Panc1 (cell line): ENCODE measurements around the gene TRMT11. TPM values are rescaled to one million over a fixed set of nuclear protein-coding genes. Genes with fewer than 3 reads are reported as not detected.

Experiments used
- ATAC-seq: fragments of 200-7000 bp; cut with Tn5 transposase; 2 replicates; pipeline ENCODE4 v1.9.1; 2020; ENCODE audit warnings: mild to moderate bottlenecking, moderate library complexity
- BruUV-seq: library from RNA; stranded (reverse); fragments of 400-500 nt; replicated peaks from 2 replicates; lab custom pipeline; 2021; lab: Mats Ljungman, UMichigan
- CTCF ChIA-PET: fragments of 300-600 bp; sonication (Branson Sonifier 250); formaldehyde crosslinking; loops from one replicate; lab custom pipeline; 2022; ENCODE audit warnings: antibody characterized with exemption; lab: Charles Lee
- POLR2A ChIA-PET: fragments of 300-600 bp; sonication (Branson Sonifier 250); formaldehyde crosslinking; loops from one replicate; lab custom pipeline; 2022; ENCODE audit warnings: antibody characterized with exemption; lab: Charles Lee
- DNase-seq: peaks from one replicate; pipeline ENCODE4 v3.0.0-alpha.2; 2010; ENCODE audit warnings: low read depth, low spot score
- H3K27ac ChIP-seq: 2 replicates; pipeline ENCODE4 v1.5.1; 2011; ENCODE audit warnings: mild to moderate bottlenecking, low read length, inconsistent platforms
- H3K27me3 ChIP-seq: fragments of 200-500 bp; sonication (Bioruptor generic); 2 replicates; pipeline ENCODE4 v1.6.0; 2014; ENCODE audit warnings: low read length, inconsistent platforms; ENCODE audit not compliant: control insufficient read depth, insufficient read depth
- H3K36me3 ChIP-seq: fragments of 200-500 bp; sonication (Bioruptor generic); 2 replicates; pipeline ENCODE4 v1.5.1; 2014; ENCODE audit warnings: inconsistent platforms, mild to moderate bottlenecking, low read length, moderate library complexity; ENCODE audit not compliant: control insufficient read depth, insufficient read depth
- H3K4me1 ChIP-seq: 2 replicates; pipeline ENCODE4 v1.5.1; 2011; ENCODE audit warnings: inconsistent platforms, mild to moderate bottlenecking, low read length, moderate library complexity; ENCODE audit not compliant: control insufficient read depth, insufficient read depth
- H3K4me3 ChIP-seq, 2 experiments: 2 replicates each; pipeline ENCODE4 v1.5.1; 2011 to 2012; ENCODE audit warnings: low read depth in 2 of 2, low read length in 2 of 2, mild to moderate bottlenecking in 2 of 2, inconsistent platforms in 1 of 2, moderate library complexity in 1 of 2
- H3K9me3 ChIP-seq: fragments of 200-500 bp; sonication (Bioruptor generic); 2 replicates; pipeline ENCODE4 v1.5.1; 2014; ENCODE audit warnings: low read depth, mild to moderate bottlenecking, inconsistent platforms, low read length, moderate library complexity; ENCODE audit not compliant: control insufficient read depth, insufficient read depth
- CTCF ChIP-seq: fragments of 450-650 bp; IDR thresholded peaks from 2 replicates; pipeline ENCODE4 v1.5.1; 2017; ENCODE audit warnings: mild to moderate bottlenecking
- POLR2AphosphoS5 ChIP-seq: IDR thresholded peaks from 2 replicates; pipeline ENCODE4 v1.6.1; 2012; ENCODE audit warnings: mild to moderate bottlenecking, low read depth, low read length, moderate library complexity
- REST ChIP-seq, 2 experiments: IDR thresholded peaks; 2 replicates each; pipeline ENCODE4 v1.6.1; 2011 to 2012; ENCODE audit warnings: low read depth in 2 of 2, control low read depth in 1 of 2, low read length in 1 of 2, mild to moderate bottlenecking in 1 of 2, moderate library complexity in 1 of 2; ENCODE audit not compliant: insufficient read depth in 1 of 2
- SIN3A ChIP-seq: IDR thresholded peaks from 2 replicates; pipeline ENCODE4 v1.6.1; 2012; ENCODE audit warnings: low read depth, mild to moderate bottlenecking, low read length, moderate library complexity, borderline replicate concordance; ENCODE audit not compliant: insufficient read depth
- TCF7L2 ChIP-seq: IDR thresholded peaks from 2 replicates; pipeline ENCODE4 v1.6.1; 2011; ENCODE audit warnings: mild to moderate bottlenecking, low read depth, low read length, inconsistent platforms
- in situ Hi-C: cut with HindIII; loops from 2 replicates; pipeline ENCODE4 v1.10.0; 2016; ENCODE audit warnings: low sequenced_read_pairs, low pct_unique_long_range_greater_than_20kb
- intact Hi-C: fragments of 100-400 bp; cut with micrococcal nuclease; formaldehyde crosslinking; loops from one replicate; pipeline ENCODE4 v1.10.0; 2022; ENCODE audit not compliant: unreplicated experiment
- total RNA-seq: library from RNA; stranded (reverse); gene quantifications from one replicate; pipeline ENCODE4 v1.2.1, GENCODE V29; 2021; ENCODE audit not compliant: unreplicated experiment

TRMT11 gene
- total RNA-seq, 1 experiment from 2014 or later: 34.3 TPM

DNA sequence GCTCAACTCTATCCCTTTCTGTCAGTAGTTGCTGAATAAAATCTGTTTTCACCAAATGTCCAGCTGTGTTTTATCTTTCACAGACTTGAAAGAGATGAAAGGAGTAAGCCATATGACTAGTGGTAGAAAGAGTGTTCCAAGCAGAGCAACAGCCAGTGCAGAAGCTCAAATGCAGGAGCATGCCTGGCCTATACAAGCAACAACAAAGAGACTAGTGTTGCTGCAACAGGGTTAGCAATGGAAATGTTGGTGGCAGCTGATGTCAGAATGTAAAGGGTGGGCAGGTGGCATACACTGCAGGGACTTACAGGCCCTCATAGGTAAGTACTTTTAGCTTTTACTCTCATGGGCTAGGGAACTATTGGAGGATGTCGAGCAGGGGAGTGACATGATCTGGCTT, 35.0 kb upstream of the TRMT11 start:
- ChIA-PET CTCF (interaction anchor here (1.0 kb wide), 1 partner anchor 63 kb away, joined by 3 read pairs; no protein-coding TSS in a partner anchor), POLR2A (no interaction called here)
- no peaks in the 10 kb centered on the region for H3K9me3 ChIP-seq
- no peak for TF ChIP-seq CTCF
- no peak for TF ChIP-seq POLR2AphosphoS5
- no peak for TF ChIP-seq TCF7L2
- no peak for TF ChIP-seq SIN3A
- no peak for TF ChIP-seq REST (IDR thresholded peaks at IDR 0.05; ENCODE audit: insufficient read depth in 1 of 2, low read depth in 2 of 2, low read length in 1 of 2)
- no peak for DNase-seq
- no peak overlapping the region for H3K27ac ChIP-seq
- peaks cover 10% of the 10 kb centered on the region for H3K4me1 ChIP-seq
- H3K27me3 ChIP-seq: 0 out of 2 replicates have a peak, but pooled peaks cover 2% of the 10 kb centered on the region
- no peak for ATAC-seq
- H3K4me3 ChIP-seq: no peak overlapping the region
- in situ Hi-C loops (no loop called here), intact Hi-C loops (no loop called here)
- no TSS peak for BruUV-seq
- H3K36me3 ChIP-seq: no peaks in the 10 kb centered on the region

DNA sequence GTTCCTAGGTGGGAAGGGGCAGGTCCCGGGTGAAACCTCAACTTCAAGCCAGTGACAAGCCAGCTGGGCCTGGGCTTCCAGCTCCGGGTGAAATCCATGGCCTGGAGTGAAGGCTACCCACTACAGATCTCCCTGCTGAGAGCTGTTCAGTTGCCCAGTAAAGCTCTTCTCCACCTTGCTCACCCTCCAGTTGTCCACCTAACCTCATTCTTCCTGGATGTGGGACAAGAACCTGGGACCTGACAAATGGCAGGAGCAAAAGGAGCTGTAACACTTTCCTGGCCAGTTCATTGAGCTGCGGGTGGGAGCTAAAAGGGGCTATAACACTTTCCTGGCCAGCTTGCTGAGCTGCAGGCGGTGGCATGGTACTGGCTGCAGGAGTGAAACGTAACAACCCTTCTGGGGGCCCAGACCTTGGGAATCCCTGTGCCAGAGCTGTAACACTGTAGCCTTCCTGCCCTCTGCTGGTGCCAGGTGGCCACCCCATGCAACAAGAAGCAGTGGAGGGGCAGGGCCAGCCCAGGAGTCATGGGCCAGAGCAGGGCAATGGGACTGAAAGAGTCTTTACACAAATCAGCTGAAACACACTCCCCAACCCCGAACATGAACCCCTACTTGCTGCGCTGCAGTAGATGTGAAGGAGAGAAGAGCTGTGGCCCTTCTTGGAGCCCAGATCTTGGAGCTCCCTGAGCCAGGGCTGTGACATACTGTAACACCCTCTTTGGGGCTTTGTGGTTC, 33.4 kb upstream of the TRMT11 start:
- peak; percentile 59 for ATAC-seq
- no TSS peak for BruUV-seq
- Histone ChIP-seq H3K27ac (no peak overlapping the region), H3K9me3 (no peaks in the 10 kb centered on the region), H3K36me3 (no peaks in the 10 kb centered on the region), H3K4me1 (peaks cover 17% of the 10 kb centered on the region), H3K4me3 (no peak overlapping the region), H3K27me3 (no peaks in the 10 kb centered on the region)
- POLR2A ChIA-PET: no interaction called here
- no peak for DNase-seq
- intact Hi-C loops: loop anchor here (2.0 kb wide), 1 partner anchor 94 kb away; no protein-coding TSS in a partner anchor
- CTCF ChIA-PET: interaction anchor here (0.7 to 2.9 kb wide), 4 partner anchors 161 to 623 kb away, joined by 3 to 12 read pairs (median 6); partner anchors contain the start of gene NCOA7
- in situ Hi-C loops: no loop called here
- no peak for TF ChIP-seq REST (IDR thresholded peaks at IDR 0.05; ENCODE audit: insufficient read depth in 1 of 2, low read depth in 2 of 2, low read length in 1 of 2)
- TF ChIP-seq POLR2AphosphoS5: no peak
- no peak for TF ChIP-seq SIN3A
- TF ChIP-seq CTCF: peak; percentile 67
- TF ChIP-seq TCF7L2: no peak
